Activated naive CD4-positive, alpha-beta T cell treated with anti-CD3 and anti-CD28 coated beads, Interleukin-2, amount 50 U/mL, for 24 hours (primary cell): ENCODE measurements around the gene CFAP57.

ENCODE experiments used
- H3K27ac Mint-ChIP-seq: one replicate; pipeline ENCODE4 v1.8.0; 2021; ENCODE audit warnings: mild to moderate bottlenecking, mixed read lengths
- H3K27me3 Mint-ChIP-seq: one replicate; pipeline ENCODE4 v1.8.0; 2021; ENCODE audit warnings: mixed read lengths
- H3K36me3 Mint-ChIP-seq: one replicate; pipeline ENCODE4 v1.8.0; 2021; ENCODE audit warnings: mixed read lengths
- H3K4me1 Mint-ChIP-seq: one replicate; pipeline ENCODE4 v1.8.0; 2021; ENCODE audit warnings: mixed read lengths
- H3K4me3 Mint-ChIP-seq: one replicate; pipeline ENCODE4 v1.8.0; 2021; ENCODE audit warnings: mild to moderate bottlenecking, mixed read lengths
- H3K9me3 Mint-ChIP-seq: one replicate; pipeline ENCODE4 v1.8.0; 2021; ENCODE audit warnings: mixed read lengths

Gene CFAP57

DNA sequence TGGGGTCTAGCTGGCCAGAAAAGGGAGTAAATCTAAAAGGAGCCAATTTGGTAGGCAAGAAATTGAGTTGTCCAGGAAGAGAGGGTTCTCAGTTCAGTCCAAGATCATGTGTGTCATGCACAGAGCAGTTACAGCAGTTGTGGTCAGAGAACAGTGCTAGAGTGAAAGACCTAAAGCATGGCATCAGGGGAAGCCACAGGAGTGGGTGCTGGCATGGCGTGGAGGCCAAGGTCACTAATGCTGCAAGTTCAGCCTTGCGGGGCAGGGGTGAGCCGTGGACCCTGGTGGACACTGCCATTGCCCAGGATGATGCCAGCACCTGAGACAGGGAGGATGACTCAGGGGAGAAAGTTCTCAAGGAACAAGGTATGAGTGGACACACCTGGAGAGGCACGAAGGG is 81.0 kb downstream of the CFAP57 start:
- H3K9me3 Mint-ChIP-seq, result no peaks in the 10 kb centered on the region
- H3K27ac Mint-ChIP-seq, result no peak overlapping the region
- peaks cover 2% of the 10 kb centered on the region for H3K27me3 Mint-ChIP-seq

DNA sequence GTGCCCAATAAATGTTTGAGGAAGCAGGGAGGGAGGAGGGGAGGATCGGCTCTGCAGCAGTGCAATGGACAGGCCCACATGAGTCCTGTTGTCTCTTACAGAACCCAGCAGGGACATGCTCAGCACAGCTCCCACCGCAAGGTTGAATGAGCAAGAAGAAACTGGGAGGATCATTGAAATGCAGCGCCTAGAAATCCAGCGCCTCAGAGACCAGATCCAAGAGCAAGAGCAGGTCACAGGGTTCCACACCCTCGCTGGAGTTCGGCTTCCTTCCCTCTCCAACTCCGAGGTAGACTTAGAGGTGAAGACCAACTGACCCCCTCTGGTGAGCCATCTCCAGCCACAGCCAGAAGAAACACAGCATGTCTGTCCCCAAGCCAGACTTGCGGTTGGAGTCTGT is 81.7 kb downstream of the CFAP57 start:
- no peak overlapping the region for H3K27ac Mint-ChIP-seq
- peaks cover 2% of the 10 kb centered on the region for H3K27me3 Mint-ChIP-seq
- no peaks in the 10 kb centered on the region for H3K36me3 Mint-ChIP-seq
- no peaks in the 10 kb centered on the region for H3K9me3 Mint-ChIP-seq
- H3K4me1 Mint-ChIP-seq, result no peaks in the 10 kb centered on the region
- H3K4me3 Mint-ChIP-seq, result no peak overlapping the region

More for the DNA sequence above, 81.0 kb downstream of the CFAP57 start:
- H3K36me3 Mint-ChIP-seq, result no peaks in the 10 kb centered on the region
- H3K4me3 Mint-ChIP-seq, result no peak overlapping the region
- H3K4me1 Mint-ChIP-seq, result no peaks in the 10 kb centered on the region

DNA sequence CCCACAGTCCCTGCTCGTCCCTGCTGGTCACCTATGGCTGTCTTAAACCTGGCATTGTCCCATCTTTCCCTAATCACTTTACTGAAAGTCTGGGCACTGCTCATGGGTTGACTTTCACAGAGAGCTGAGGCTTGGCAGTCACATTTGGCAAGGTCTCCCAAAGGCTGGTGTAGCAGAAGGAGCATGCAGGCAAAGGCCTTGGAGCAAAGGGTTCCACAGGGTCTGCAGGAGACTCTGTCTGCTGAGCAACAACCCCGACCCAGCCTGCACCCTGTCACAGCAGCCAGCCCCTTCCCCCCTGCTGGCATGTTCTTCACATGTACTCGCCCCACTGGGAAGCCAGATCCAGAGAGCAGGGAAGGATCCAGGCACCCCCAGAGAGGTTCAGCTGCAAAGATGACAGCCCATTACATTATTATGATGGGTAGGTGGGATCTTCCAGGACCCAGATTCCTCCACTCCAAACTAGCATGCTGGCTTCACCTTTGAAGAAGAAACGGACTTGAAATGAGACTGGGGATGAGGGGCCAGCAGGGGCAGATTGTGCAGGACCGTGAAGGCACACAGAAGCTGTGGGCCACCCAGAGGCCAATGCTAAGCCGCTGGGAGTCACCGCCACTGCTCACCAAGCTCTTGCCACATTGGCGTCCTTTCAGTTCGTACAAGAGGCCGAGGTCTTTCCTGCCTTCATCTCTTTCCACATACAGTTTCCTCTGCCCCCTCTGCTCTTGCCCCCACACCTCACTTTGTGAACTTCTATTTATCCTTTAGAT is 83.5 kb downstream of the CFAP57 start:
- no peaks in the 10 kb centered on the region for H3K36me3 Mint-ChIP-seq
- H3K27me3 Mint-ChIP-seq, result peaks cover 2% of the 10 kb centered on the region
- no peaks in the 10 kb centered on the region for H3K4me1 Mint-ChIP-seq
- H3K4me3 Mint-ChIP-seq, result no peak overlapping the region
- no peaks in the 10 kb centered on the region for H3K9me3 Mint-ChIP-seq
- no peak overlapping the region for H3K27ac Mint-ChIP-seq

DNA sequence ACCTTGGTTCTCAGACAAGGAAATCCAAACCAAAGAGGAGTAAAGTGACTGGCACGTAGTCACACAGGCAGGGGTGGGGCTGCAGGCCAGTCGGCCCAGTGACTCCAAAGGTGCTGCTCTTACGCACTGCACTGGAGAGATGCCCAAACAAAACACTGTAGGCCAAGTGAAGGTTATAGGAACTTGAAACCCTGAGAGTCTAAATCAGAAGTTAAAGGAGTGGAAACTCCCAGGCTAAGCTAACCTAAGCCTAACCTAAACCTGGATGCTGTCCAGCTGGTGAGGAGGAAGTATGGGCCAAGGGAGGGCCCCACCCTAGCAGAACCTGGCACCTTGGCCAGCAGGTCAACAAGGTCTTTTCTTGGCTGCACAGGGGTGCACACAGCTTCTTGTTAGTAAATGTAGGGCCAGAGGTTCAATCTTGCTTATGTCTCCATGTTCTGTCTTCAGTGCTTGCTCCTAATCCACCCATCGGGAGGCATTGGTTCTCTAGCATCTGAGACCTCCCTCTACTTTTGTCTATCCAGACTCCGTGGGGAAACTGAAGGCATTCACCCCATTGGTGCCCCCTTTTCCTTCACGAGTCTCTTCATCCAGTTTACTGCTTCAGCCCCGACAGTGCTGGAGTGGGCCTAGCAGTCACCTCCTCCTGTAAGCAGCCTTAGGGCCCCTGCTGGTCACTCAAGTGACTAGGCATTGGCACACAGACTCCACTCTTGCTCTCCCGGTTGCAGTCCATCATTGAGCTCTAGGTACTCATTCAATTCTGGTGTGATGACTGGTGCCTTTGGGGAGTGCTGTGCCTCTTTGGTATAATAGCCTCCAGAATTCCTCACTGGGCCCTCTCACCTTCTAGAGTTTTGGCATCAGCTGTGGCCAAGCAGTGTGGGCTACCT is 84.8 kb downstream of the CFAP57 start:
- Mint-ChIP-seq H3K4me3 (no peak overlapping the region), H3K27me3 (no peaks in the 10 kb centered on the region), H3K27ac (no peak overlapping the region), H3K36me3 (no peaks in the 10 kb centered on the region), H3K4me1 (no peaks in the 10 kb centered on the region), H3K9me3 (no peaks in the 10 kb centered on the region)

DNA sequence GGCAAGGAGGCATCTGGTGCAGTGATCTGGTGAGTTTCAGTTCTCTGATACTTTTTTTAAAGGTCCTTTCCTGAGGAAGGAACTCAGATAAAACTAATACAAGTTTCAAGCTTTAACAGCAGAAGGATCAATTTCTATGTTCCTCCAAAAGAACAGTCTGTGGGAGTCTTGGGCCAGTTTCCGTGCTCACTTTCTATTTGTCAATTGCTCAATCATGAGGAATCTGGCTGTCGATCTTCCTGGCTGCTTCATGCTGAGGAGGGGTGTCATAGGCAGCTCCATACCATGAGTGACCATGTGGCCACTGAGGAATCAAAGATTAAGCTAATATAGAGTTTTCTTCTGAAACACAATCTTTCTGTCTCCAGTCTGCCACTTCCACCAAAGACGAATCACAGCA is 86.2 kb downstream of the CFAP57 start:
- Mint-ChIP-seq H3K27ac (no peak overlapping the region), H3K4me1 (no peaks in the 10 kb centered on the region), H3K36me3 (no peaks in the 10 kb centered on the region), H3K4me3 (no peak overlapping the region), H3K9me3 (peaks cover 5% of the 10 kb centered on the region), H3K27me3 (no peaks in the 10 kb centered on the region)

DNA sequence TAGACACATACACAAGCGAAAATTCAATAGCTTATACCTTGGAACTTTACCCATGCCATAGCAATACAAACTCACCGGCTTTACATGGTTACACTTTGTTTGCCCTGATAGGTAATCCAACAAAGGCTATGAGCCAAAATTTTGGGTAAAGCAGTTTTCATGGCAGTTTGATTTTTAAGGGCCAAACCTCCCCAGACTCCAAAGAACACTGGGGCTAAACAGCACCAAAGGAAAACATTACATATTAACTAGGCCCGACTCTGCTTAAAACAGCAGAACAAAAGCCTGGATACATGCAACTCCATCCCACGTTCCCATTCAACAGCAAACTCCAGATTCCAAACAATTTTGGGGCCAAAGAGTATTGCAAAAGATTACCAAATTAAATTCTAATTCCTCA is 93.3 kb downstream of the CFAP57 start:
- Mint-ChIP-seq H3K27ac (no peak overlapping the region), H3K27me3 (peaks cover 5% of the 10 kb centered on the region), H3K4me1 (peaks cover 3% of the 10 kb centered on the region), H3K36me3 (peaks cover 3% of the 10 kb centered on the region), H3K9me3 (peaks cover 11% of the 10 kb centered on the region), H3K4me3 (no peak overlapping the region)

DNA sequence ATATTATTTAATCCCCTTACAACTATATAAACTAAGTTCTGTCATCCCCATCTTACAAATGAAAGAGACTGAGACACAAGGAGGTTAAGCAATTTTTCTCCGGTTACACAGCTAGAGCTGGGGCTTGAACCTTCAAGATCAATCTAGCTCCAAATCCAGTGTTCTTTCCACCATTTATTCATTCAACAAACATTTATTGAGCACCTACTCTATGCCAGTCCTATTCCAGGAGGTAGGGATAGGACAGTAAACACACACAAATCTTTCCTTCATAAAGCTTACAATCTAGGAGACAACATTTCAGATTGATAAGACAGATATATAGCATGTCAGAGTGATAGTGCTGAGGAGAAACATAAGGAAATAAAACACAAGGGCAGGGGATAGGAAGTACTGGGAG is 94.8 kb downstream of the CFAP57 start:
- Mint-ChIP-seq H3K27ac (no peak overlapping the region), H3K27me3 (peaks cover 5% of the 10 kb centered on the region), H3K9me3 (peaks cover 11% of the 10 kb centered on the region), H3K36me3 (peaks cover 3% of the 10 kb centered on the region), H3K4me3 (no peak overlapping the region), H3K4me1 (peaks cover 14% of the 10 kb centered on the region)

DNA sequence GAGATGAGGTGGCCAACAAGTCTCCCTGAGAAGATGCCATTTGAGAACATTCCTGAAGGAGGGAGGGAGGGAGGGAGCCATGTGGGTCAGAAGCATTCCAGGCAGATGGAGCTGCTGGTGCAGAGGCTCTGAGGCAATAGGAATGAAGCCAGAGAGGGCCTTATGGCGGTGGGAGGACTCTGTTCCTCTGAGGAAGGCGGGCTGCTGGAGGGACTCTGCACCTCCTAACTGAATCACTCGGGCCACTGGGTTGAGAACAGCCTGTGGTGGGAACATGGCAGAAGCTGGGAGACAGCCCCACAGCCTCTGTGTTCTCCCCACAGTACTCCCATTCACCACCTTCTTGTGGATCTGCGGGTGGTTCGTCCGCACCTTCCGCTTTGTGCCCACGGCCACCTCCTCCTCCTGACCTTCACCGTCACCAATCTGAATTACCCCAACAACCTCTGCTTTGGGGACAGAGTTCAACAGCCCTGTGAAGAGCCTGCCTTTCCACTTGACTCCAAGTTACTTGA is 95.2 kb downstream of the CFAP57 start:
- H3K27me3 Mint-ChIP-seq, result peaks cover 5% of the 10 kb centered on the region
- H3K27ac Mint-ChIP-seq, result no peak overlapping the region
- H3K9me3 Mint-ChIP-seq, result peaks cover 11% of the 10 kb centered on the region
- no peak overlapping the region for H3K4me3 Mint-ChIP-seq
- H3K36me3 Mint-ChIP-seq, result peaks cover 3% of the 10 kb centered on the region
- H3K4me1 Mint-ChIP-seq, result peaks cover 15% of the 10 kb centered on the region

DNA sequence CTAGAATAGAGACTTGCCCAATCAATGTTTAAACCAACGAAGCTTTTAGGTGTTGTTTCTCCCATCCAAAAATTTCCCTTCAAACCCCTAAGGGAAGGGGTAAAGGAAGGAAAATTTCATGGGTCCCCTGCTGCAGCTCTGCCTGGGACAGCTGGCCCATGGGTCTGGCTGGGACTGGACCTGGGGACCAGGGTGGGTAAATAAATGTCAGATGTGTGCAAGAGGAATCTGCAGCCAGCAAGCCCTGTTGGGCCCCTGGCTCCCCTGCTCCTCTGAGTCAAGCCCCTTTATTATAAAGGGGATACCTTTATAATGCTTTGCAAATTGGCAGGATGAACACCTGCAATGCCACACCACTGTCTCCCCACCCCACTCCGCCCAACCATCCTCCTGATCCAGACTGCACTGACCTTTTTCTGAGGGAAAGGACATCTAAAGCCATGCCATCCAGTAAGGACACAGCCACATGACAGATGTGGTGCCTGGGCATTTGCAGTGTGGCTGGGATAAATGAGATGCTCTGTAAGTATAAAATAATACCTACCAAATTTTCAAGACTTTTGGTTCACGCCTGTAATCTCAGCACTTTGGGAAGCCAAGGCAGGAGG is 95.8 kb downstream of the CFAP57 start:
- H3K36me3 Mint-ChIP-seq, result peaks cover 3% of the 10 kb centered on the region
- no peak overlapping the region for H3K27ac Mint-ChIP-seq
- H3K4me1 Mint-ChIP-seq, result peaks cover 15% of the 10 kb centered on the region
- peaks cover 5% of the 10 kb centered on the region for H3K27me3 Mint-ChIP-seq
- no peak overlapping the region for H3K4me3 Mint-ChIP-seq
- H3K9me3 Mint-ChIP-seq, result peaks cover 6% of the 10 kb centered on the region

DNA sequence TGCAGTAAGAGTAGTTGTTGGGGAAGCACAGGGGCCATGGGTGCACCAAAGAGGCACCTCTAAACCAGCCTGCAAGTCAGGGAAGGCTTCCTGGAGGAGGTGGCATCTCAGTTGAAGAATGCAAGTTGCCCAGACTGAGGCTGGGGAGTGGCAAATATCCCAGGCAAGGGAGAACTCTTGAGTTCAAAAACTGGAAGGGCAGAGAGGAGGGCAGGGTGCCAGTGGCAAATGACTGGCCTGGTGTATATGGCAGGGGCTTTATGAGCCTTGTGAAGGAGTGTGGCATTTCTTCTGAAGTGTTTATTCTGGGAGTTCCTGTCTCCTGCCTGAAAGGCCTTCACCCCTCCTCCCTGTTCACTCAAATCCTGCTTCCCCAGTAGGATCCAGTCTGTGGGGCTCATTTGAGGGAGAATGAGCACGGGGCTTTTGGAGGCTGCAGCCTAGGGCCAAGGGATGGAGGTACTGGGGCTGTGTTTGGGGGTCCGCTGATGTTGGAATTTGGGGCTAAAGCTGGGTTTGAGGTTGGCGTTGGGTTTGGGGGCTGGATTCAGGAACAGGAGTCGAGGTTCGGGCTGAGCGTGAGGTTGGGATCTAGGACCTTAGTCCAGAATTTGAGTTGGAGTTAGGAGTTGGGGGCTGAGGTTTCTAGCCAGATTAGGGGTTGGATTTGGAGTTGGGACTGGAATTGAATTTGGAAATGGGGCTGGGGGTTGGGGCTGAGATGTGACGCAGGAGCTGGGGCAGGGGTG is 97.7 kb downstream of the CFAP57 start, which contains the start of gene TMEM125:
Gene TMEM125, plus strand, starts transcription at position 357 of the 749 bp plus-strand sequence. CDS start 2,740 bp downstream, outside the sequence.
- H3K4me1 Mint-ChIP-seq, result peaks cover 22% of the 10 kb centered on the region
- peaks cover 5% of the 10 kb centered on the region for H3K27me3 Mint-ChIP-seq
- peak within 1 kb of the TSS; percentile 49 for H3K4me3 Mint-ChIP-seq
- peaks cover 3% of the 10 kb centered on the region for H3K36me3 Mint-ChIP-seq
- no peak within 1 kb of the TSS for H3K27ac Mint-ChIP-seq
- peaks cover 5% of the 10 kb centered on the region for H3K9me3 Mint-ChIP-seq

DNA sequence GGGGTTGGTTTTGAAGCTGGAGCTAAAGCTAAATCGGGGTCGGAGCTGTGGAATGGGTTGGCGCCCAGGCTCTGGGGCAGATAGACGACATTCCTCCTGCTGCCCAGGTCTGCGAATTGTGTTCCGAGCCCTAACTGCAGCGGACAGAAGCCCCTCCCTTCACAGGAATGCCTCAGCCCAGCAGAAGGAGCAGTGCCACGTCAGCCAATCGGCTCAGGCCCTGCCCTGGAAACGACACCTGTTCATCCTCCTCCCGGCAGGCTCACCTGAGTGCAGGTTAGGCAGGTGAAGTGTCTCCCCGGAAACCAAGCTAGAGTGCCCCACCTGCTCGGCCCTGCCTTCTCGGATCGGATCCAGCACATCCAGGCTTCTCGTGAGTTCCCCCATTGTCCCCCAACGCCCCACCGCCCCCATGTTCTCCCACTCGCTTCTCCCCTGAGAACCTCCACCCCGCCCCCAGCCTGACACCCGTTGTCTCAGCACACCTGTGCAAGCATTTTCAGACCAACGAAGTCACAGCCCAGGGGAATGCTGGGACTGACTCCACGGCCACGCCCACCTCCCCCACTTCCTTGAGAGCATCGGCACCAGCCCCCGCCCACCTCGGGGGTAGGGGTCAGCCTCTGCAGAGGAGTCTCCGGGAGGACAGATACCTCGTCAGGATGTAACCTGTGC is 98.4 kb downstream of the CFAP57 start:
- peaks cover 5% of the 10 kb centered on the region for H3K27me3 Mint-ChIP-seq
- peak overlapping the region; percentile 49 for H3K4me3 Mint-ChIP-seq
- H3K4me1 Mint-ChIP-seq, result peaks cover 30% of the 10 kb centered on the region
- H3K9me3 Mint-ChIP-seq, result peaks cover 10% of the 10 kb centered on the region
- H3K27ac Mint-ChIP-seq, result no peak overlapping the region
- H3K36me3 Mint-ChIP-seq, result peaks cover 4% of the 10 kb centered on the region

DNA sequence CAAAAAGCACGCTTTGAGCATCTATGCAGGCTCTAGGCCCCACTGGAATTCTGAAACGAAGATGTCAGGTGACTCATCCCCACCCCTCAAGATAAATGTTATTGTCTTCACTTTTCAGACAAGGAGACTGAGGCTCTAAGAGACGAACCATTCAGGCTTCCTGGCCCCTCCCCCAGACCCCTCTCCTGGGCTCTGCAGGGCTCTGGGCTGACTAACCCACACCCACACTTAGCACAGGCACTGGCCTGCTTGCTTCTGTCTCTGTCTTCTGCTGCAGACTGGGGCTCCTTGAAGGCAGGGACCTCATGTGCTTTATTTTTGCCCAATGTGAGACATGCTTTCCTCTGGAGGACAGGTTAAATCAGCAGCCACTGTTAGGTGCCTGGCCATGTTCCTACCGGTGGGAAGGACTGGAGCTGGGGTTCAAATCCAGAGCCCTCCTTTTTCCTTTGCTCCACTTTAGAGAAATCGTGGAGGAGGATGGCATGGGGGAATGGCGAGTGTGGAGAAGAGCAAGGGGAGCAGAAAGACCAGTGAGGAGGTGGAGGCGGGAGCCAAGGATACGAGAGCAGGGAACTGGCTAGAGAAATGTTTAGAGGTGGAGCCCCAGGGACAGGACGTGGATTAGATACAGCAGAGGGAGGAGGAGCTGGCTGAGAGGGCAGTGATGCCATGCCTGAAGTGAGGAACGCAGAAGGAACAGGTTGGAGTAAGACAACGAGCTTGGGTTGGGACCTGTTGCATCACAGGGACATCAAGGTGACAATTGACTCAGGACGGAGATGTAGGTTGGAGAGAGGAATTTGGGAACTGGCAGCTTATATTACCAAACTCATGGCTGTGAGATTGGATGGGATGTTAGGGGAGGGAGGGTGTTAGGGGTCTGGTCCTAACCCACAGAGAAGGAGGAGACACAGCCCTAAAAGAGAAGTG is 99.3 kb downstream of the CFAP57 start:
- Mint-ChIP-seq H3K4me1 (peaks cover 30% of the 10 kb centered on the region), H3K27ac (peak overlapping the region; percentile 3), H3K36me3 (peaks cover 4% of the 10 kb centered on the region), H3K27me3 (peaks cover 5% of the 10 kb centered on the region), H3K9me3 (peaks cover 10% of the 10 kb centered on the region), H3K4me3 (peak overlapping the region; percentile 47)

DNA sequence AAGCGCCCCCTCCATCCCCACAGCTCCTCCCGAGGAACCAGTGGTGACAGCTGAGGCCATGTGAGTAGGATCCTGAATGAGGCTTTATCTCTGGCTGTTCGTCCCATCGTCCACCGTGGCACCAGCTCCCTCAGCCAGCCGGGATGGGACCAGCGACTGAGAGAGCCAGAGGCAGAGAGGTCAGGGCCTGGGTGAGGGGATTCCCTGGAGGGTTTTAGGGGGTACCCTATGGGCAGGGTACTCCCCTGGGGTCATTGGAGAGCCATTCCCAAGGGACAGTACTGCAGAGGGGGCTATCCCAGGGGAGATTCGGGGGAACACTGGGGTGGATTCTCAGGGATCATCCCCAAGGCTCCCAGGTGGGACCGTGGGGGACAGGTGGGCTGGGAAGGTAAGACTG is 100.0 kb downstream of the CFAP57 start:
- Mint-ChIP-seq H3K4me1 (peaks cover 30% of the 10 kb centered on the region), H3K9me3 (peaks cover 10% of the 10 kb centered on the region), H3K27ac (no peak overlapping the region), H3K36me3 (peaks cover 4% of the 10 kb centered on the region), H3K27me3 (peaks cover 5% of the 10 kb centered on the region), H3K4me3 (no peak overlapping the region)
